LoVo (cell line): Measurements from ENCODE around the gene TPK1.
"Not testable (repeated sequence)": the region's sequence is repeated elsewhere in the genome, so short reads cannot be mapped to it uniquely, and the experiment has no call there.

Experiments used
- DNase-seq: peaks from one replicate; pipeline ENCODE4 v3.0.0-alpha.2; 2016; ENCODE audit warnings: low spot score

TPK1 gene

DNA sequence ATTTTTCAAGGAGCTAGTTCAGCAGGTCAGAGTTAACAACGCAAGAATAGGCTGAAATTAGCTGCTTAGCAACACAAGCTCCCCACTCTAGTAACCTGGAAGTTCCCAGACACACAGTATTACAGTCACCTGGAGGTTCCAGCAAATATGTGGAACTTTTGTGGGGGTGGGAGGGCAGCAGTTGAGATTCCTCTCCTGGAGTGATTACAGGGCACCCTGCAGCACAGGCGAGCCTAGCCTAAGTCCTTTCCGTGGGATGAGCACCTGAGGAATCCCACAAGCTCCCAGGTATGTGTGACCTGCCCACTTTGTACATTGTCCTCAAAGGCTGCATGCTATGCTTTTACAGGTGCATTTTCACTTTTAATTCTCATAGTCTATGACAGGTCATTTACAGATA is 13.6 kb downstream of the TPK1 start:
- no peak for DNase-seq

DNA sequence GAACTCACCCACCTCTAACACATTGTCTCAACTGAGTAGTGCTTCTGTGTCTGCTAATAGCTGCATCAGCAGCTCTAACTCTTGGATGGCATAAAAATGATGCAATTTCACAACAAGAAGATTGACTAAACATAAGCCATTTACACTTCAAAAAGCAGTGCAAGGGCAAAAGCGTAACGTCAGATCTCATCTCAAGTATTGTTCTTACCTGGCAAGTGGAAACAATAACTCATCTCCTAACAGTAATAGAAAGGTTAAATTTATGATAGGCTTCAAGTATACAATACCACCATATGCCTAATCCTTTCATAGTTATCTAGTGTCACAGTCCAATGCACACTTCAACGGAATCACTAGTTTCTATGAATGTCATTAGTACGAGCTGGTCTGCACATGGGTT is 14.8 kb downstream of the TPK1 start:
- no peak for DNase-seq

DNA sequence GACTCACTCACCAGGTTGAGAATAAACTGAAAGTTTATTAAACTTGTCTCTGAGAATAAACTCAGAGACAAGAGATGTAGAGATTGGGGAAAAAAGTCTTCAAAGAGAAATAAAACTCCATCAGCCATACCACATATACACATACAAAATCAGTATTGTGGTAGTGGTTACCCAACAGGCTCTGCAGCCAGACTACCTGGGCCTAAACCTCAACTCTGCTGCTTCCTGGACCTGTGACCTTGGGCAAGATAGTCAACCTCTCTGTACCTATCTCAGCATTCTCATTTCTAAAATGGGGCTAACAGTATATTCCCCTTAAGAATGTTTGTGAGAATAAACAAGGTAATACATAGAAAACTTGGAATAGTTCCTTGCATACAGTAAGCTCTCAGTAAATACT is 15.3 kb downstream of the TPK1 start:
- DNase-seq = no peak

DNA sequence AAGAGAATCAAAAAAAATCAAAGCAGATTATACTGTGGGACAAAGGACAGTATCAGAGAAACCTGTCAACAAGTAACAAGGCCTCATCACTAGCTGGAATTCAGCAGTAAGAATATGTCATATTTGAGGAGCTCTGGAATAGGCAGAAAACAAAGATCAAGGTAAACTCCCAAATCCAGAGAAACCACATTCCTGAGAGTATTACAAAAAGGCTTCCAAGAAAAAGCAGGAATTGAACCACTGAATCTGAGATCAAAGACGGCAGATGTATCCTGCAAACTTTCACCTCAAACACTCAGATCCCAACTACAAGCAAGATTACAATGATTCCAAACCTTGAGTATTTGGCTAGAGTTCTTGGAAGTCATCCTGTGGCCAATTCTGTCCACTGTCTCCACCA is 16.3 kb downstream of the TPK1 start:
- DNase-seq = no peak

DNA sequence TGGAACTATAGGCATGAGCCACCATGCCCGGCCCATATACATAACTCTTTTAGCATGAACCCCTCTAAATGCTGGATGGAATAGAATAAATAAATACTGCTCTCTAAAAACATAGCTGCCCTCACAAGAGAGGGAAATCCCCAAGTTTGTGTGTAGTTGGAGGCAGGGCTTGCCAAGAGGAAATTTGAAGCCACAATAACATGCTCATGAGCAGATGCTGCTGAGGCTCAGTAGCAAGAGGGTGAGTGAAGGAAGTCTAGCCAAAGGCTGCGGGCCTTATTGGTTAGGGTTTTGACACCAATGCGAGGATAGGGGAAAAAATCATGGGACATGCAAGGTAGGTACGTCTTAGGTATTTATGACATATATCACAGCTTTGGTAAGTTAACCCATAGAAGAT is 17.3 kb downstream of the TPK1 start:
- no peak for DNase-seq

DNA sequence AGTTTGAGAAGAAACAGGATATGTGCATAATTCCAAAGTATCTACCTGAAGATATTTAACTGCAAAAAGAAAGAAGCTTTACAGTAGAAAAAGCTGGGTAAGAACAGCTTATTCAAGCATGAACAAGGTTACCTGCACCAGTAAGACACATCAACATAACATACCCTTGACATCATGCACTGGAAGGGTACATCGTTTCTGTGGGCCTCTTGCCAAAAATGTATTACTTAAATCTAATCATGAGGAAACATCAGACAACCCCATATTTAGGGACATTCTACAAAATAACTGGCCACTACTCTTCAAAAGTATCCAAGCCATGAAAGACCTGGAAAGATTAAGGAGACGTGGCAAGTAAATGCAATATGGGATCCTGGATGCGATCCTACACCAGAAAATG is 18.9 kb downstream of the TPK1 start:
- no peak for DNase-seq

DNA sequence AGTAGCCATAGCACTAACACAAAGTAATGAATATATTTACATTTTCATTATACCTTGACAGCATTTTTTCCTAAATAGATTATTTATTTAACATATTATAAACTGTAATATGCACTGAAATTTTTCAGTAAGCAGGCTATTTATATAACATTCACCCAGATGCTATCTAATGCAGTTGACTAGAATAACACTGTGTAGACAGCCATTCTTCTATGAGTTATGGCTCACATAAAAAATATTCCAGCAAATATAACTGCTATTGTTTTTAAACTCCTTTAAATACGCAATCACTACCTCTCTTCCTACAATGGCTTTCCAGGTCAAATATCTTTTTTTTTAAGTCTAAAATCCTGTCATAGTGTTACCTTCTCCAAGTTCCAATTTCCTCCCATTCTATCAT is 21.6 kb downstream of the TPK1 start:
- no peak for DNase-seq

DNA sequence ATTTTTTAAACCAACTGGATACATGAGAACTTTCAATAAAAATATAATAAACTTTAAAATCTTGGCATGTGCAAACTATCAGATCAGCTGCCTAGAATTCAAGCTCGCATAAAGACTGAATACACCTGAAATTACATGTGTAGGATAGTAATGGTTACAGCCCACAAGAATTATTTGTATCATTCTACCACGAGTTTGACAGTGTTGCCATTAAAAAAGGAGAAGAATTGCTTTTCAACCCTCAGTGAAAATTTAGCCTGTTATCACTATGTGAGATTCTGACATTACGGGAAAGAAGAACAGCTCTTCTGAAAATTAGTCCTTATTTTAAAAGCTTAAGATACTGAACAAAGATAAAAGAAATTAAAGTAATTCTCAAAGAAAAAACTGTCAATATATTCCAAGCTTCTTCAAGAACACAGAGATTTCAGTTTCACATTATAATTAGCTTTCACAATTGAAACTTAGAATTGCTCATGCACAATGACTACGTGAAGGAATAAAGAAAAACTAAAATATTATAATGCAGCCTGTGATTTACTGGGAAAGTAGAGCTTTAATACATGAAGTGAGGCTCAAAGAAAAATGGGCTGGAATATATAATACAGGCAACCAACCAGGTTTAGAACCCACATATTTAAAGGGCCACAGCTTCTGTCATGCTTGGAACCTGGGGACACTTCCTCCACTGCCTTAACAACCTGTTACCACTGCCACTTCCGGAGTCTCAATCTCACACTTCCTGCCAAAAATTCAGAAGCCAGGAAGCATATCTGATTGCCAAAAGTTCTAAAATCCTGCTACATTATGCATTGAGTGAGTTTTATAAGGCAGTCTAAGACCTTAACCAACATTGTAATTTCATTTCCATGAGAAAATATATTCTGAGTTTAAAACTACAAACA is 23.2 kb downstream of the TPK1 start:
- no peak for DNase-seq

DNA sequence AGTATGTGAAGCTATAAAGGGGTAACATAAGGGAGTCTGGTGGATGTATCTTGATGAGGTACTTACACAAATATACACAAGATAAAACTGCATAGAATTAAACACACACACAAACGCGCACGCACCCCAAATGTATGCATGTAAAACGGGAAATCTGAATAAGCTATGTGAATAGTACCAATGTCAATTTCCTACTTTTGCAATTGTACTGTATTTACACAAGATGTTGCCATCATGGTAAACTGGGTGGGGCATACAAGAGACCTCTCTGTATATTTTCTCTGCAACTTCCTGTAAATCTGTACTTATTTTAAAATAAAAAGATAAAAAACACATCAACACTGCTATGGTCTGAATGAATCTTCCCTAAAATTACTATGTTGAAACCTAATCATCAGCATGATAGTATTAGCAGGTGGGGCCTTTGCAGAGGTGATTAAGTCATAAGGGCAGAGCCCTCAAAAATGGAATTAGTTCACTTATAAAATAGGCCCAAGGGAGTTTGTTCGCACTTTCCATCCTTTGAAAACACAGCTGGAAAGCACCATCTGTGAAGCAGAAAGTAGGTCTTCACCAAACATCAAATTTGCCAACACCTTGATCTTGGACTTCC is 30.1 kb downstream of the TPK1 start:
- no peak for DNase-seq

DNA sequence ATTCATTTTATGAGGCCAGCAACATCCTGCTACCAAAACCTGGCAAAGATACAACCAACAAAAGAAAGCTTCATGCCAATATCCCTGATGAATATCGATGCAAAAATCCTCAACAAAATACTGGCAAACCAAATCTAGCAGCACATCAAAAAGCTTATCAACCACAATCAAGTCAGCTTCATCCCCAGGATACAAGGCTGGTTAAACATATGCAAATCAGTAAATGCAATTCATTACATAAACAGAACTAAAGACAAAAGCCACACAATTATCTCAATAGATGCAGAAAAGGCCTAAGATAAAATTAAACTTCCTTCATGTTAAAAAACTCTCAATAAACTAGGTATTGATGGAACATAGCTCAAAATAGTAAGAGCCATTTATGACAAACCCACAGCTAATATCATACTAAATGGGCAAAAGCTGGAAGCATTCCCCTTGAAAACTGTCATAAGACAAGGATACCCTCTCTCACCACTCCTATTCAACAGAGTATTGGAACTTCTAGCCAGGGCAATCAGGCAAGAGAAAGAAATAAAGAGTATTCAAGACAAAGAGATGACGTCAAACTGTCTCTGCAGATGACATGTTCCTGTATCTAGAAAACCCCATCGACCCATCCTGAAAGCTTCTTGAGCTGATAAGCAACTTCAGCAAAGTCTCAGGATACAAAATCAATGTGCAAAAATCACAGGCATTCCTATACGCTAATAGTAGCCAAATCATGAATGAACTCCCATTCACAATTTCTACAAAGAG is 35.0 kb downstream of the TPK1 start:
- not testable (repeated sequence) for DNase-seq

DNA sequence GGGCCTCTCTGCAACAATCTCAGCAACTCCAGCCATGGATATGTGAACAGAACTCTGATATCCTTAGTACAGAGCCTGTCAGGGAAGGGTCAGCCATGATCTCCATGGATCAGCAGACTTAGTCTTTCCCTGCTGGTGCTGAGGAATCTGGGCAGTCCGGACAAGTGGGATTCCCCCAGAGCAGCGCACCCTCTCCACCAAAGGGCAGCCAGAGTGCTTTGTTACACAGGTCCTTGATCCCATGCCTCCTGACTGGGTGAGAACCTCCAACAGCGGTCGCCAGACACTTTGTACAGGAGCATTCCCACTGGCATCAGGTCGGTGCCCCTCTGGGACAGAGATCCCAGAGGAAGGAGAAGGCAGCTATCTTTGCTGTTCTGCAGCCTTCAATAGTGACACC is 38.9 kb downstream of the TPK1 start:
- no peak for DNase-seq

DNA sequence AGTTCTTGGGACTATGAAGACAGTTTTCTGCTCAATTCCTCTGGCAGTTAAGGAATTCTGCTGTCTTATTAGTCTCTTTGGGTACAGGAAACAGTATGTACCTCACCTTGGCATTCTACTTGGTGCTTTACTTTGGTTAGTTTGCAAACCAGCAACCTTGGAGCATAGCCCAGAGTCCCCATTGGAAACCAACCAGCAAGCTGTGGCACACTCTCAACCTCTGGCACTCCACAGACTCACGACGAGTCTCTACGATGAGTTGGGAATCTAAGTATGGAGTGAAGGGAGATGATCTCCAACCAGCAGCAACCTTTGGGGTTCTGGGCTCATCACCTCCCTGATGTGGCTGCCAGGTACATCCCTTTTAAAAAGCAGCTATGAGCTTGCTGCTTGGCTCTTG is 43.8 kb downstream of the TPK1 start:
- DNase-seq = no peak

DNA sequence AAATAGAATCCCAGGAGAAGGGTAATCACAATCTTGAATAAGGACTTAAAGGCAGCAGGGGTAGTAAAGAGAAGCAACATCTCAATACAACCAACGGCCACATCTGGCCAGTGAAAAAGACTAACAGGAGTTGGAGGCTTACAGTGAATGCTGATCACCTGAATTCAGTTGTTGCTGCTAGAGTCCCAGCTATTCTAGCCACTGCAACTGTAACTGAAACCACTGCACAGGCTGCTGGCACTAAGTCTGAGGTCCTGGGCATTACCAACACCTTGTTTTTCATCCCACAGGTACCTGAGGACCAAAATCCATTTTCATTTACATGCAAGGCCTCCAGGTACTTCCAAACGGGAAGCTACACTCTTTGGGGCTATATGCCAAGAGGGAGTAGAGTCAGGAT is 44.4 kb downstream of the TPK1 start:
- no peak for DNase-seq

DNA sequence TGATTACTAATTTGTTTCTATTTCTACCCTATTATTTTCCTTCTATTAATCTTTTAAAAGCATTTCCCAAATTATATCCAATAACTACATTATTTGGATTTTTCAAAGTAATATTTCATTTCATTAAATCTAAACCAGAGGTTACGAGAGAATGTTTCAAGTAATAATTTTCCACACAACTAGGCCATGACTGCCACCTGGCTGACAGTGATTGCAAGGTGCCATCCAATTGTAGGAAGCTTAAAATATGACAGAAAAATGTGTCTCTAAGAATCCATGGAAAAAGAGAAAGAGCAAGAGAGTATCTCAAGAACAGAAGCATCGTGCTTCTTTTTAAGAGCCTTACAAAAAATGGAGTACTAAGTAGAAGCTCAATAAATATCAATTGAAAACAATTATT is 48.7 kb downstream of the TPK1 start:
- DNase-seq = no peak

DNA sequence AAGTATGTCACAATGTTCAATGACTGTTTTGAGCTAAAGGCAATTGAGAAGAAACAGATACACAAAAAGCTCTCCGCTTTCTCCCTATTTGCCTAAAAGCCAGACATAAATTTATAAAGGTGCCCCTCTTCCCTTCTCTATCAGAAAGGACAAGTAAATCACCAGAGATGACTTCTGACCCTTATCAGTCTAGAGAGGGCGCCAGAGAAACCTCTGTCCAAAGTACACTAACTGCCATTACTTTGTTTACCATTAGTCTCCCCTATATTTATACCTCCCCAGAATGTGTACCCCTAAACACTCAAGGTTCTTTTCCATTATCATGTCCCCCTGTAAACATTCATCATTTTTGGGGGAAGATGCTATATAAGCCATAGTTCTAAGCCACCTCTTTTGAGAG is 49.3 kb downstream of the TPK1 start:
- DNase-seq = no peak

DNA sequence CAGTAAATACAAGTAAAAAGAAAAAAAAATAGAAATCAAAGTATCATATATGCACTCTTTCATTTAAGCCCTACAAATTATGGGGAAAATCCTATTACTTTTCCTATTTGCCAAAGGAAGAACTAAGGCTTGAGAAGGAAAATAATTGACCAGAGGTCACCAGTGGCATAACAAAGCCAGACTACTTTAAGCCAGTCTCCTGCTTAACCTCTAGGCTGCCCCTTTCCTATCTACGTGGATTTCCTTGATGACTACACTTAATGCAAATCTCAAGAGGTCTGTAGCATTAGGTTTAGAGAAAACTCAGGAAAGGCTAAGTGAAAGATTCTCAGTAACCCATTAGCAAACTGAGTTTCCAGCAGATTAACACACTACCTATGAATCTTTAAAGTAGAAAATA is 49.8 kb downstream of the TPK1 start:
- DNase-seq = no peak

DNA sequence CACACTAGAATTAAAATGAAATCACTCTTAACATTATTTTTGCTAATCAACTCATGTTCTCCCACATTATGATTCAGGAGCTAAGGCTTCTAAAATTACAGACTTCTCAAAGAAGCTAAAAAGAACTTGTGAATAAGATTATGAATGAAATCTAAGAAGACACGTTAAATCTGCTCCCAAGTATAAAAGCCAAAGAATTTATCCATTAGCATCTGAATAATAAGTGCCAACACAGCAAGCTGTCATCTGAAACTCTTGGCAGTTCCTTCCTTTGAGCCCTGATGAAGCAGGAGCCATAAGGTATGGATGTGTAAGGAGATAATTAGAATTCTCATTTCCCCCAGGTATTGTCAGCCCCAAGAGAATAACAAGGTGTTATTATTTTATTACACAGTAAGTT is 50.3 kb downstream of the TPK1 start:
- no peak for DNase-seq

DNA sequence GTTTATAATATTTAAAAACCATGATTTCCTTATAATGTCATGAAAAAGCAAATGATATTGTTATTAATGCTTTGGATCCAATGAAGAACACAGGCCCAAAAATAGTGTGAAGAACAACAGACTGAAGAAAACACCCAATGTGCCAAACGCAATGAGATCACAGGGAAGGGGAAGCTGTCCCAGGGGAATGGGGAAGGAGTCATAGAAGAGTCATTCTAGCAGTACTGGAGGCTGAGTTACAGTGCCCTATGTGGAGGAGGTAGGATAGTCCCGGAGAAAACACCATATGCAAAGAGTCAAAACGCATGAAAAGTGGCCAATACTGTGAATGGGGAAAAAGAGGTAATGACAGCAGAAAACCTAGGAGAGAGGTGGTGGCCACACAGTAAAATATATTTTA is 50.9 kb downstream of the TPK1 start:
- no peak for DNase-seq

DNA sequence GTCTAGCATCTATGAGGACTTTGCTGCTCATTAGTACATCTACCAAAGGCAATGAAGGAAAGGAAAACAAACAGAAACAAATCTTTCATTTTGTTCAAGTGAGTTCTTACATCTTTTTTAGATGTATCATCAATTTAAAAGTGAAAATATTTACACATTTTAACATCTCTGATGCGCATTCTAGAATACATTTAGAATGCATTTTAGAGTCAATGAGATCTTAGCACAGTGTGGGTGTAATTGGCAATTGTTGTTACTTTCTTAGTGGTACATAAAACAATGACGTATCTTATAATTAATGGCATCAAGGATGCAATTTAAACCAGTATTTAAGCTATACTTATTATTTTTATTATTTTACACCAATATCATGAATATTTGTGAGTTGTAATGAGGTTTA is 51.4 kb downstream of the TPK1 start:
- no peak for DNase-seq

DNA sequence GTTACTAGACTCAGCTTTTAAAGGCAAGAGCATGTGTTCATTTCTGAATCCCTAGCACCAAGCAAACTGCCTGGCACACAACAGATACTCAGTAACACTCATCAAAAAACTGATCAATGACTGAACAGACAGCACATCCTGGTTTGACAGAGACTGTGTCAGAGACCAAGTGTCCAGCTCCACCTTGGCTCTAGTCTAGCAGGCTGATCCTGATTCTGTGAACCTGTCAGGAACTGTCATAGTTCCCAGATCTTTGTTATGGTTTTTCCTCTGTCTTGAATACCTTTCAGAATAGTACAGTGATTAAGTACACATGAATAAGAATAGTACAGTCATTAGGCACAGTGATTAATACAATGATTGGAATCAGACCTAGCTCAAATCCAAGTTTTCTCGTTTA is 53.0 kb downstream of the TPK1 start:
- DNase-seq = no peak

DNA sequence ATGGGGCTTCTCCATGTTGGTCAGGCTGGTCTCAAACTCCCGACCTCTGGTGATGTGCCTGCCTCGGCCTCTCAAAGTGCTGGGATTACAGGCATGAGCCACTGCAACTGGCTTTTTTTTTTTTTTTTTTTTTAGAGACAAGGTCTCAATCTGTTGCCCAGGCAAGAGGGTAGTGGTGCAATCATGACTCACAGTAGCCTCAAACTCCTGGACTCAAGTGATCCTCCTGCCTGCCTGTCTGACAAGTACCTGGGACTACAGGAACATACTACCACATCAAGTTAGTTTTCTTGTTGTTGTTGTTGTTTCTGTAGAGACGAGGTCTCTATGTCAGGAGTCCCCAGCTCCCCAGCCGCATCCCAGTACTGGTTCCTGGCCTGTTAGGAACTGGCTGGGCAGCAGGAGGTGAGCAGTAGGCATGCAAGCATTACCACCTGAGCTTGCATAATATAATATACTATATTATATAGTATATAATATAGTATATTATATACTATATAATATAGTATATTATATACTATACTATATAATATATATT is 55.7 kb downstream of the TPK1 start:
- no peak for DNase-seq

DNA sequence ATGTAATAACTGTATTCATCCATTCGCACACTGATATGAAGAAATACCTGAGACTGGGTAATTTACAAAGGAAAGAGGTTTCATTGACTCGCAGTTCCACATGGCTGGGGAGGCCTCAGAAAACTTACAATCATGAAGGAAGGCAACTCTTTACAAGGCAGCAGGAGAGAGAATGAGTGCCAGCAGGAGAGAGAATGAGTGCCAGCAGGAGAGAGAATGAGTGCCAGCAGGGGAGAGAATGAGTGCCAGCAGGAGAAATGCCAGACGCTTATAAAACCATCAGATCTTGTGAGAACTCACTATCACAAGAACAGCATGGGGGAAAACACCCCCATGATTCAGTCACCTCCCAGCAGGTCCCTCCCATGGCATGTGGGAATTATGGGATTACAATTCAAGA is 58.0 kb downstream of the TPK1 start:
- not testable (repeated sequence) for DNase-seq
